ENCODE measurements around the gene CIAO3.

GRCh38 chr16:717450-718245 lies 23.1 kb downstream of the CIAO3 start:
- TF ChIP-seq POLR2A (IDR thresholded peaks at IDR 0.05; ENCODE audit: low read length) (no peak), GATA1 (IDR thresholded peaks at IDR 0.05; ENCODE audit: low read depth, low read length) (no peak)
